Hepatocyte (in vitro differentiated cells): ENCODE data around the gene PCSK4.

Experiments used
- CTCF ChIP-seq: fragments of 200-600 bp; sonication (generic); IDR thresholded peaks from 2 replicates; pipeline ENCODE4 v1.5.1; 2016; ENCODE audit warnings: antibody characterized with exemption, mild to moderate bottlenecking; ENCODE audit not compliant: poor library complexity
- EZH2 ChIP-seq: fragments of 200-600 bp; sonication (generic); IDR thresholded peaks from 2 replicates; pipeline ENCODE4 v1.6.1; 2016; ENCODE audit warnings: antibody characterized with exemption, mild to moderate bottlenecking, borderline replicate concordance

DNA sequence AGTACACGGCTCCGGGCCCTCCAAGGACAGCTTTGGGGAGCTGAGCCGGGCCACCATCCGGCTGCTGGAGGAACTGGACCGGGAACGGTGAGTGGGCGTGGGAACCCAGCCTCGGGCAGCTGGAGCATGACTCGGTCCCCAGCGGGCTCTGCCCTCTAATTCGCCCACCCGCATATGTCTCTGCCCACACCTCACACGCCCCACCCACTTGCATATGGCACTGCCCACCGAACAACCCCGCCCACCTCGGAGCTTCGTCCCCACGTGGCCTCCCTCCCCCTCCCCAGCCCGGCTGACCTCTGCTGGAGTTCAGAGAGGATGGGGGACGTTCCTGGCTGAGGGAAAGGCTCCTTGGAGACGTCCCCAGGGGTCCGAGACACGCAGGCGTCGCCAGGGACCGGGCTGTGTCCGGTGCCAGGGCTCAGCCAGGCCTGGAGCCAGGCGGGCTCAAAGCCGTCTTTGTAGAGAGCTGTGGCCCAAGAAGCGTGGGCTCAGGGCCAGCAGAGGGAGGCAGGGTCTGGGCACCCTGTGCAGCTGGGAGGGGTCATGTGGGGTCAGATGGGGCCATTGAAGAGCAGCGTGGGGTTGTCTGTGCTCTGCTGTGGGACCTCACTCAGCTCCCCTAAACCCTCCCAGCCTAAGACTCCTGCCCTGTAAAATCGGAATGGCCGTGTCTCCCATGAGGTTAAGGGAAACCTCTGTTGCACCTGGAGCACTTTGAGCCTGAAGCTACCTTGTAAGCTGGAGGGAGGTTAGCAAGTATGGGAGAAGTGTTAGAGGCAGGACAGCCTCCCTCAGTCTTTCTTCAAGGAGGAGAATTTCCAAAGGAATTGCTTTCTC lies 36.4 kb downstream of the PCSK4 start:
- TF ChIP-seq CTCF (no peak), EZH2 (no peak)
